ENCODE results near the gene NCK2. TPM values are rescaled to one million over a fixed set of nuclear protein-coding genes. Genes with fewer than 3 reads are reported as not detected.
"Not testable (repeated sequence)": the region's sequence is repeated elsewhere in the genome, so short reads cannot be mapped to it uniquely, and the experiment has no call there.

NCK2 gene
- total and polyA plus RNA-seq, 7 donors = 36.4 to 59.9 (median 52.0) TPM

DNA sequence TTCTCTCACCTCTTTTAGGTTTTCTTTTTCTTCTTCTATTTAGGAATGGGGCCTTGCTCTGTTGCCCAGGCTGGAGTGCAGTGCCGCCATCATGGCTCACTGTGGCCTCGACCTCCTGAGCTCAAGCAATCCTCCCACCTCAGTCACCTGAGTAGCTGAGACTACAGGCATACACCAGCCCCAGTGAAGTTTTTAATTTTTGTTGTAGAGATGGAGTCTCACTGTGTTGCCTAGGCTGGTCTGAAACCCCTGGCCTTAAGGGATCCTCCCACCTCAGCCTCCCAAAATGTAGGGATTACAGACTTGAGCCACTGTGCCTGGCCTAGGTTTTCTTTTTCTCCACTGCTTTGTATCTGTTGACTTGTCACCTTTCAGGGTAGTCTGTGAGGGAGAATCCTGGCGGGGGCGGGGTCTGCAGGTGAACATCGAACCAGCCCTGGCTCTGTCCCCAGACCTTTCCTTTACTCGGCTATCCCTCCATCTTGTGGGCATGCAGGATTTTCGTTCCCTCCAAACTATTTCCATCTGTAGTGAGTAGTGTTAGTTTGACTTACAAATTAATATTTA lies 21.7 kb downstream of the NCK2 start:
- H3K4me3 ChIP-seq = no peak overlapping the region
- no peaks in the 10 kb centered on the region for H3K27me3 ChIP-seq
- peaks cover 0 to 36% (median 19%) of the 10 kb centered on the region in 4 donors for H3K4me1 ChIP-seq
- DNase-seq = no peak
- WGBS, 2 donors = 93 to 95% methylated on average over 7 of the region's 7 CpGs
- no peak overlapping the region for H3K27ac ChIP-seq
- no peaks in the 10 kb centered on the region for H3K36me3 ChIP-seq
- intact Hi-C loops (cut with DNase I) = no loop called here
- TF ChIP-seq EP300 (IDR thresholded peaks at IDR 0.05) (no peak), POLR2A (IDR thresholded peaks at IDR 0.05) (no peak), POLR2AphosphoS5 (IDR thresholded peaks at IDR 0.05) (no peak)
- TF ChIP-seq, protein P1, sequence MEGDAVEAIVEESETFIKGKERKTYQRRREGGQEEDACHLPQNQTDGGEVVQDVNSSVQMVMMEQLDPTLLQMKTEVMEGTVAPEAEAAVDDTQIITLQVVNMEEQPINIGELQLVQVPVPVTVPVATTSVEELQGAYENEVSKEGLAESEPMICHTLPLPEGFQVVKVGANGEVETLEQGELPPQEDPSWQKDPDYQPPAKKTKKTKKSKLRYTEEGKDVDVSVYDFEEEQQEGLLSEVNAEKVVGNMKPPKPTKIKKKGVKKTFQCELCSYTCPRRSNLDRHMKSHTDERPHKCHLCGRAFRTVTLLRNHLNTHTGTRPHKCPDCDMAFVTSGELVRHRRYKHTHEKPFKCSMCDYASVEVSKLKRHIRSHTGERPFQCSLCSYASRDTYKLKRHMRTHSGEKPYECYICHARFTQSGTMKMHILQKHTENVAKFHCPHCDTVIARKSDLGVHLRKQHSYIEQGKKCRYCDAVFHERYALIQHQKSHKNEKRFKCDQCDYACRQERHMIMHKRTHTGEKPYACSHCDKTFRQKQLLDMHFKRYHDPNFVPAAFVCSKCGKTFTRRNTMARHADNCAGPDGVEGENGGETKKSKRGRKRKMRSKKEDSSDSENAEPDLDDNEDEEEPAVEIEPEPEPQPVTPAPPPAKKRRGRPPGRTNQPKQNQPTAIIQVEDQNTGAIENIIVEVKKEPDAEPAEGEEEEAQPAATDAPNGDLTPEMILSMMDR (IDR thresholded peaks at IDR 0.05) = no peak
- H3K9me3 ChIP-seq = no peaks in the 10 kb centered on the region

DNA sequence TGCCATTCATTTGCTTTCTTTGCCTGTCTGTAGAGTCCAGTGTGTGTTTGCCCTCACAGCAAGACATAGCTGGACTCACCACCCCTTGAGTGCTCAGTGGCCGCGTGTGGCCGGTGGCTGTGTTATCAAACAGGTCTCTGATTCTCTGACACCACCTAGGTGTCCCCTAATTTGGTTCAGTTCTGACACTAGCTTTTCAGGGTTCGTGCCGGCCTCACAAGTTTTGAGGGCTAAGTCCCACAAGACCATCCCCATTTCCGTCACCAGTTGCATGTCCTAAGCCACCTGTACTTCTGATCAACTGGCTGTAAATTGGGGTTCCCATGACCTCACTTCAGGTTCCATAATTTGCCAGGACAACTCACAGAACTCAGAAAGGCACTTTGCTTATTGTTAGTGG lies 23.5 kb downstream of the NCK2 start:
- TF ChIP-seq, protein P1 (IDR thresholded peaks at IDR 0.05) = no peak
- no peak for TF ChIP-seq EP300 (IDR thresholded peaks at IDR 0.05)
- TF ChIP-seq POLR2A (IDR thresholded peaks at IDR 0.05) = no peak
- TF ChIP-seq POLR2AphosphoS5 (IDR thresholded peaks at IDR 0.05) = no peak
- intact Hi-C loops (cut with DNase I) = no loop called here

DNA sequence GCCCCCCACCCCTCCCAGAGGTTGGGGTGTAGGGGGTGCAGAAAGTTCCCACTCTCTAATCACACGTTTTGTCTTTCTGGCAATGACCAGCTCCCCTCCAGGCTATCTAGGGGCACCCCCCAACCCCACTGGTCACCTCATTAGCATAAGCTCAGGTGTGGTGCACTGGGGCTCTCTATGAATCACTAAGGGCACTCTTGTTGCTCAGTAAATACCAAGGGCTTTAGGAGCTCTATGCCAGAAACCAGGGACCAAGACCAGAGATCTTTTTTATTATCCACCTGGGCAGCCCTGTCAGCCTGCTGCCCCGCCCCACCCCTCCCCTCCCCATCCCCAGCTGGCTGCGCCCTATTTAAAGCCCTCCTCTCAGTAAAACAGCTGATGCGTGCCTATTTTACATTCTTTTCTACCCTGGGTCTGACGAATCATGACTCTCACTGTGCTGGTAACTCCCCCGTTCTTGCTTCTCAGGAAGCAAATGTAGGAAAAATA lies 24.3 kb downstream of the NCK2 start:
- Histone ChIP-seq H3K4me3 (no peak overlapping the region), H3K27ac (no peak overlapping the region), H3K27me3 (no peaks in the 10 kb centered on the region), H3K36me3 (no peaks in the 10 kb centered on the region), H3K4me1 (peaks cover 0 to 31% (median 18%) of the 10 kb centered on the region in 4 donors), H3K9me3 (no peaks in the 10 kb centered on the region)
- TF ChIP-seq, protein P1 (IDR thresholded peaks at IDR 0.05) = no peak
- no peak for TF ChIP-seq EP300 (IDR thresholded peaks at IDR 0.05)
- no peak for TF ChIP-seq POLR2AphosphoS5 (IDR thresholded peaks at IDR 0.05)
- TF ChIP-seq POLR2A (IDR thresholded peaks at IDR 0.05) = no peak
- no peak for DNase-seq
- 47 to 61% methylated on average over 6 of the region's 6 CpGs for WGBS, 2 donors
- intact Hi-C loops (cut with DNase I) = no loop called here

More for the DNA sequence above, 23.5 kb downstream of the NCK2 start:
- H3K4me3 ChIP-seq = no peak overlapping the region
- no peaks in the 10 kb centered on the region for H3K36me3 ChIP-seq
- peaks cover 0 to 32% (median 15%) of the 10 kb centered on the region in 4 donors for H3K4me1 ChIP-seq
- no peaks in the 10 kb centered on the region for H3K27me3 ChIP-seq
- H3K27ac ChIP-seq = no peak overlapping the region
- DNase-seq = no peak
- H3K9me3 ChIP-seq = no peaks in the 10 kb centered on the region
- 97 to 99% methylated on average over 6 of the region's 6 CpGs for WGBS, 2 donors

DNA sequence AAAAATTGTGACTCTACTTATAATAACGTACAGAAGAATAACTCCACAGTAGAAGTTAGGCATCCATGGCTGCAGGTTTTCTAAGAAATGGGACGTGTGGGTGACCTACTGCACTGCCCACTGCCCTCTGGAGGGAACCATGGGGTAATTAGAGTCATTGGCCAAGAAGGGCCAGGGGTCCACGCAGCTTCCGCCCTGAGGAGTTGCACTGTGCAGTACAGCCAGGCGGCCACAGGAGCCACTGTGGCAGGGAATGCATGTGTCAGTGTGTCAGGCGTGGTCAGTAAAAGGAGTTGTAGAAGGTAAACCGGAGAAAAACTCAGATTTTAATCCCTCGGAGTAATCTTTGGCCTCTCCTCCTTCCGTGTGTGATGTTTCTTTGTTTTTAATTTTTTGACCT lies 24.8 kb downstream of the NCK2 start:
- Histone ChIP-seq H3K9me3 (no peaks in the 10 kb centered on the region), H3K36me3 (no peaks in the 10 kb centered on the region), H3K4me1 (peaks cover 0 to 29% (median 19%) of the 10 kb centered on the region in 4 donors), H3K27me3 (no peaks in the 10 kb centered on the region), H3K27ac (no peak overlapping the region), H3K4me3 (no peak overlapping the region)
- intact Hi-C loops (cut with DNase I) = no loop called here
- DNase-seq = no peak
- TF ChIP-seq, protein P1 (IDR thresholded peaks at IDR 0.05) = no peak
- TF ChIP-seq POLR2AphosphoS5 (IDR thresholded peaks at IDR 0.05) (no peak), EP300 (IDR thresholded peaks at IDR 0.05) (no peak), POLR2A (IDR thresholded peaks at IDR 0.05) (no peak)
- WGBS, 2 donors = 88 to 93% methylated on average over 9 of the region's 9 CpGs

DNA sequence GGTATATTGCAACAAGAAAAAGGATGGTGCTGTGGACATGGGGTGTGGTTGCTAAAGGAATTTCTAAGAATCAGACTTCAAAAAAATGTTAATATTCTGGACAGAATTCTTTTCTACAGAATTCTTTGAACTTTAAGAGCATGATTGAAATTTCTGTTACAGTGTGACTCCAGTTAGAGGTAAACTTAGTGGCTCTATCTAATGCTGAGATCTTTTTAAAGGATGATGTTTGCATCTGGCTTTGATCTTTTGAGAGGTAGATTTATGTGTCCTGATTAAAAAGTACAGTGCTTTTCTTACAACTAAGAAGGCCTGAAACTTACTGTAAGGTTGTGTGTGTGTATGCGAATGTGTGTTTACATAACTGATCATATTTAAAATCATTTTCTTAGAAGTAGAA lies 25.4 kb downstream of the NCK2 start:
- H3K4me1 ChIP-seq = peaks cover 0 to 29% (median 19%) of the 10 kb centered on the region in 4 donors
- no peaks in the 10 kb centered on the region for H3K36me3 ChIP-seq
- no peak for DNase-seq
- intact Hi-C loops (cut with DNase I) = no loop called here
- no peaks in the 10 kb centered on the region for H3K9me3 ChIP-seq
- no peak overlapping the region for H3K4me3 ChIP-seq
- no peak overlapping the region for H3K27ac ChIP-seq
- TF ChIP-seq POLR2A (IDR thresholded peaks at IDR 0.05) = no peak
- no peak for TF ChIP-seq EP300 (IDR thresholded peaks at IDR 0.05)
- 85 to 100% methylated on average over 1 of the region's 1 CpG for WGBS, 2 donors
- H3K27me3 ChIP-seq = no peaks in the 10 kb centered on the region

DNA sequence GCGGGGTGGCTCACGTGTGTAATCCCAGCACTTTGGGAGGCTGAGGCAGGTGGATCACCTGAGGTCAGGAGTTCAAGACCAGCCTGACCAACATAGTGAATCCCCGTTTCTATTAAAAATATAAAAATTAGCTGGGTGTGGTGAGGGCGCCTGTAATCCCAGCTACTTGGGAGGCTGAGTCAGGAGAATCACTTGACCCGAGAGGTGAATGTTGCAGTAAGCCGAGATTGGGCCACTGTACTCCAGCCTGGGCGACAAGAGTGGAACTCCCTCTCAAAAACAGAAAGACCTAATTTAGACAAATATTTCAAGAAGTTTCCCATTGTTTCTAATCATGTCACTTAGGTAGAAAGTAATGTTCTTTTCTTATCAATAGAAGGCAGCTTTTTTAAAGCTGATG lies 26.6 kb downstream of the NCK2 start:
- H3K27me3 ChIP-seq; H3K9me3 ChIP-seq; DNase-seq; intact Hi-C loops (cut with DNase I); H3K4me3 ChIP-seq; H3K36me3 ChIP-seq: not testable (repeated sequence)
- Histone ChIP-seq H3K4me1 (peaks cover 0 to 35% (median 24%) of the 10 kb centered on the region in 4 donors), H3K27ac (peak overlapping the region in 1 of 4 donors; percentile 22)
- 91 to 95% methylated on average over 7 of the region's 7 CpGs for WGBS, 2 donors

Data from sigmoid colon (tissue), 7 donors.